Naive B cell (primary cell): ENCODE data around the gene TRDN. TPM values are rescaled to one million over a fixed set of nuclear protein-coding genes. Genes with fewer than 3 reads are reported as not detected.
"Not testable (repeated sequence)": the region's sequence is repeated elsewhere in the genome, so short reads cannot be mapped to it uniquely, and the experiment has no call there.

ENCODE experiments used
- ATAC-seq, 2 donors: fragments of 150-1000 bp; cut with Tn5 transposase; 2 replicates each; pipeline ENCODE4 v1.10.0; 2021; ENCODE audit warnings: low read depth in 2 of 2, mild to moderate bottlenecking in 2 of 2, moderate library complexity in 2 of 2
- DNase-seq: peaks from one replicate; pipeline ENCODE4 v3.0.0; 2022
- H3K27ac Mint-ChIP-seq, 6 donors: one replicate each; pipeline ENCODE4 v1.8.0; 2020 to 2022; ENCODE audit warnings: mild to moderate bottlenecking in 6 of 6, mixed read lengths in 6 of 6, moderate library complexity in 5 of 6, inconsistent platforms in 2 of 6
- H3K27me3 Mint-ChIP-seq, 3 donors: one replicate each; pipeline ENCODE4 v1.8.0; 2021 to 2022; ENCODE audit warnings: mixed read lengths in 3 of 3, mild to moderate bottlenecking in 1 of 3
- H3K36me3 Mint-ChIP-seq, 2 donors: one replicate each; pipeline ENCODE4 v1.8.0; 2020 to 2022; ENCODE audit warnings: mixed read lengths in 2 of 2, inconsistent platforms in 1 of 2, mild to moderate bottlenecking in 1 of 2
- H3K4me1 Mint-ChIP-seq, 3 donors: one replicate each; pipeline ENCODE4 v1.8.0; 2020 to 2022; ENCODE audit warnings: mixed read lengths in 3 of 3, inconsistent platforms in 1 of 3, mild to moderate bottlenecking in 1 of 3, moderate library complexity in 1 of 3
- H3K4me3 Mint-ChIP-seq, 8 donors: one replicate each; pipeline ENCODE4 v1.8.0; 2020 to 2022; ENCODE audit warnings: mild to moderate bottlenecking in 8 of 8, mixed read lengths in 8 of 8, moderate library complexity in 8 of 8, inconsistent platforms in 2 of 8
- H3K9me3 Mint-ChIP-seq, 7 donors: one replicate each; pipeline ENCODE4 v1.8.0; 2020 to 2022; ENCODE audit warnings: mixed read lengths in 7 of 7, mild to moderate bottlenecking in 5 of 7, inconsistent platforms in 2 of 7, moderate library complexity in 1 of 7
- polyA plus RNA-seq, 6 donors: library from polyadenylated mRNA; unstranded; fragments of 300-500 nt; fragmentation: Illumina TruSeq; gene quantifications; one replicate each; pipeline ENCODE4 v1.2.3, GENCODE V29; 2021; ENCODE audit warnings: low read depth in 6 of 6

The TRDN gene
- polyA plus RNA-seq, 6 donors from 2014 or later = not detected

GRCh38 chr6:123565529-123565928 is 71.2 kb downstream of the TRDN start:
- peaks cover 2 to 8% (median 6%) of the 10 kb centered on the region in 7 donors for H3K9me3 Mint-ChIP-seq
- H3K4me1 Mint-ChIP-seq = no peaks in the 10 kb centered on the region
- no peaks in the 10 kb centered on the region for H3K27me3 Mint-ChIP-seq
- H3K4me3 Mint-ChIP-seq = no peak overlapping the region
- H3K36me3 Mint-ChIP-seq = no peaks in the 10 kb centered on the region
- ATAC-seq = no peak
- DNase-seq = no peak
- no peak overlapping the region for H3K27ac Mint-ChIP-seq

- ATAC-seq (no peak), DNase-seq (no peak)
- H3K36me3 Mint-ChIP-seq = no peaks in the 10 kb centered on the region
- no peak overlapping the region for H3K4me3 Mint-ChIP-seq
- H3K27me3 Mint-ChIP-seq = no peaks in the 10 kb centered on the region
- H3K27ac Mint-ChIP-seq = no peak overlapping the region
- H3K4me1 Mint-ChIP-seq = no peaks in the 10 kb centered on the region
- peaks cover 5 to 18% (median 9%) of the 10 kb centered on the region in 7 donors for H3K9me3 Mint-ChIP-seq
Observed at GRCh38 chr6:123564361-123564760, 72.4 kb downstream of the TRDN start.

- H3K27me3 Mint-ChIP-seq = no peaks in the 10 kb centered on the region
- H3K27ac Mint-ChIP-seq = no peak overlapping the region
- H3K4me1 Mint-ChIP-seq = no peaks in the 10 kb centered on the region
- DNase-seq = no peak
- H3K36me3 Mint-ChIP-seq = no peaks in the 10 kb centered on the region
- H3K9me3 Mint-ChIP-seq = peaks cover 4 to 25% (median 13%) of the 10 kb centered on the region in 7 donors
- ATAC-seq = no peak
- H3K4me3 Mint-ChIP-seq = no peak overlapping the region
Observed at GRCh38 chr6:123562677-123563076, 74.1 kb downstream of the TRDN start.

GRCh38 chr6:123562264-123562663 is 74.5 kb downstream of the TRDN start:
- H3K36me3 Mint-ChIP-seq = no peaks in the 10 kb centered on the region
- H3K4me1 Mint-ChIP-seq = no peaks in the 10 kb centered on the region
- H3K27me3 Mint-ChIP-seq = no peaks in the 10 kb centered on the region
- H3K9me3 Mint-ChIP-seq = peaks cover 2 to 30% (median 13%) of the 10 kb centered on the region in 7 donors
- H3K27ac Mint-ChIP-seq = no peak overlapping the region
- no peak overlapping the region for H3K4me3 Mint-ChIP-seq
- ATAC-seq (no peak), DNase-seq (no peak)

- H3K27me3 Mint-ChIP-seq, DNase-seq, ATAC-seq, H3K4me1 Mint-ChIP-seq, H3K4me3 Mint-ChIP-seq, H3K36me3 Mint-ChIP-seq: not testable (repeated sequence)
- Mint-ChIP-seq H3K9me3 (peaks cover 2 to 37% (median 18%) of the 10 kb centered on the region in 7 donors), H3K27ac (peak overlapping the region in 1 of 6 donors; percentile 22)
Observed at GRCh38 chr6:123559816-123560215, 76.9 kb downstream of the TRDN start.

- not testable (repeated sequence) for H3K27me3 Mint-ChIP-seq, H3K4me1 Mint-ChIP-seq, H3K27ac Mint-ChIP-seq, H3K36me3 Mint-ChIP-seq, ATAC-seq, DNase-seq, H3K4me3 Mint-ChIP-seq
- H3K9me3 Mint-ChIP-seq = peaks cover 2 to 45% (median 18%) of the 10 kb centered on the region in 7 donors
Observed at GRCh38 chr6:123557474-123557873, 79.3 kb downstream of the TRDN start.

GRCh38 chr6:123551939-123552707 is 84.6 kb downstream of the TRDN start:
- Mint-ChIP-seq H3K27me3 (no peaks in the 10 kb centered on the region), H3K4me3 (no peak overlapping the region), H3K9me3 (peaks cover 0 to 19% (median 1%) of the 10 kb centered on the region in 7 donors), H3K4me1 (no peaks in the 10 kb centered on the region), H3K27ac (no peak overlapping the region), H3K36me3 (no peaks in the 10 kb centered on the region)
- ATAC-seq (no peak), DNase-seq (no peak)

- H3K27me3 Mint-ChIP-seq = no peaks in the 10 kb centered on the region
- no peaks in the 10 kb centered on the region for H3K4me1 Mint-ChIP-seq
- ATAC-seq (no peak), DNase-seq (no peak)
- peaks cover 0 to 13% (median 0%) of the 10 kb centered on the region in 7 donors for H3K9me3 Mint-ChIP-seq
- H3K27ac Mint-ChIP-seq = no peak overlapping the region
- H3K36me3 Mint-ChIP-seq = no peaks in the 10 kb centered on the region
- H3K4me3 Mint-ChIP-seq = no peak overlapping the region
Observed at GRCh38 chr6:123550052-123550617, 86.6 kb downstream of the TRDN start.

GRCh38 chr6:123549476-123549875 is 87.3 kb downstream of the TRDN start:
- no peak overlapping the region for H3K27ac Mint-ChIP-seq
- H3K4me1 Mint-ChIP-seq = no peaks in the 10 kb centered on the region
- no peaks in the 10 kb centered on the region for H3K36me3 Mint-ChIP-seq
- no peak for DNase-seq
- H3K27me3 Mint-ChIP-seq = no peaks in the 10 kb centered on the region
- peaks cover 0 to 13% (median 0%) of the 10 kb centered on the region in 7 donors for H3K9me3 Mint-ChIP-seq
- no peak overlapping the region for H3K4me3 Mint-ChIP-seq
- no peak for ATAC-seq

- Mint-ChIP-seq H3K36me3 (no peaks in the 10 kb centered on the region), H3K27me3 (no peaks in the 10 kb centered on the region), H3K9me3 (peaks cover 0 to 6% (median 0%) of the 10 kb centered on the region in 7 donors), H3K4me1 (no peaks in the 10 kb centered on the region), H3K4me3 (no peak overlapping the region), H3K27ac (no peak overlapping the region)
- no peak for ATAC-seq
- DNase-seq = no peak
Observed at GRCh38 chr6:123547216-123547978, 89.4 kb downstream of the TRDN start.

- Mint-ChIP-seq H3K27ac (no peak overlapping the region), H3K9me3 (peaks cover 0 to 6% (median 0%) of the 10 kb centered on the region in 7 donors), H3K4me3 (no peak overlapping the region), H3K4me1 (no peaks in the 10 kb centered on the region), H3K27me3 (no peaks in the 10 kb centered on the region), H3K36me3 (no peaks in the 10 kb centered on the region)
- ATAC-seq = no peak
- DNase-seq = no peak
Observed at GRCh38 chr6:123546537-123546936, 90.2 kb downstream of the TRDN start.

- ATAC-seq (no peak), DNase-seq (no peak)
- H3K4me1 Mint-ChIP-seq = no peaks in the 10 kb centered on the region
- H3K36me3 Mint-ChIP-seq = no peaks in the 10 kb centered on the region
- no peak overlapping the region for H3K27ac Mint-ChIP-seq
- no peaks in the 10 kb centered on the region for H3K27me3 Mint-ChIP-seq
- peaks cover 0 to 8% (median 2%) of the 10 kb centered on the region in 7 donors for H3K9me3 Mint-ChIP-seq
- H3K4me3 Mint-ChIP-seq = no peak overlapping the region
Observed at GRCh38 chr6:123541462-123541861, 95.3 kb downstream of the TRDN start.

GRCh38 chr6:123533862-123534648 is 102.7 kb downstream of the TRDN start:
- H3K4me3 Mint-ChIP-seq = no peak overlapping the region
- H3K27ac Mint-ChIP-seq = no peak overlapping the region
- no peak for DNase-seq
- no peaks in the 10 kb centered on the region for H3K27me3 Mint-ChIP-seq
- ATAC-seq = no peak
- H3K9me3 Mint-ChIP-seq = peaks cover 0 to under 1% (median 0%) of the 10 kb centered on the region in 7 donors
- no peaks in the 10 kb centered on the region for H3K4me1 Mint-ChIP-seq
- no peaks in the 10 kb centered on the region for H3K36me3 Mint-ChIP-seq
